ENCODE results near the gene LAMTOR1. TPM values are rescaled to one million over a fixed set of nuclear protein-coding genes. Genes with fewer than 3 reads are reported as not detected.

Gene LAMTOR1
- total RNA-seq, 3 donors from 2014 or later: 87.2 to 120 (median 112) TPM

- no peaks in the 10 kb centered on the region for H3K36me3 ChIP-seq
- TF ChIP-seq CTCF (IDR thresholded peaks at IDR 0.05): no peak
- no peak for TF ChIP-seq POLR2AphosphoS5 (IDR thresholded peaks at IDR 0.05)
- no peak for TF ChIP-seq POLR2A (IDR thresholded peaks at IDR 0.05)
- H3K27me3 ChIP-seq: no peaks in the 10 kb centered on the region
- no peaks in the 10 kb centered on the region for H3K4me1 ChIP-seq
- H3K27ac ChIP-seq: no peak overlapping the region
- H3K4me3 ChIP-seq: no peak overlapping the region
- H3K9me3 ChIP-seq: no peaks in the 10 kb centered on the region
- no peak for DNase-seq (ENCODE audit: low spot score in 2 of 2)
- intact Hi-C loops (cut with DNase I; ENCODE audit: low total_unique reads): no loop called here
Observed at GRCh38 chr11:72125956-72126355, 22.9 kb upstream of the LAMTOR1 start.

- TF ChIP-seq POLR2AphosphoS5 (IDR thresholded peaks at IDR 0.05) (no peak), POLR2A (IDR thresholded peaks at IDR 0.05) (no peak), CTCF (IDR thresholded peaks at IDR 0.05) (no peak)
- no peaks in the 10 kb centered on the region for H3K9me3 ChIP-seq
- intact Hi-C loops (cut with DNase I; ENCODE audit: low total_unique reads): no loop called here
- no peaks in the 10 kb centered on the region for H3K4me1 ChIP-seq
- no peaks in the 10 kb centered on the region for H3K27me3 ChIP-seq
- H3K27ac ChIP-seq: peak overlapping the region in 1 of 2 donors; percentile 12
- no peak for DNase-seq (ENCODE audit: low spot score in 2 of 2)
- no peak overlapping the region for H3K4me3 ChIP-seq
- no peaks in the 10 kb centered on the region for H3K36me3 ChIP-seq
Observed at GRCh38 chr11:72124046-72124445, 20.9 kb upstream of the LAMTOR1 start.

GRCh38 chr11:72123117-72123653, 20.1 kb upstream of the LAMTOR1 start:
- H3K9me3 ChIP-seq: no peaks in the 10 kb centered on the region
- TF ChIP-seq POLR2AphosphoS5 (IDR thresholded peaks at IDR 0.05) (no peak), CTCF (IDR thresholded peaks at IDR 0.05) (no peak), POLR2A (IDR thresholded peaks at IDR 0.05) (no peak)
- no peaks in the 10 kb centered on the region for H3K27me3 ChIP-seq
- no peak overlapping the region for H3K27ac ChIP-seq
- DNase-seq (ENCODE audit: low spot score in 2 of 2): no peak
- no peaks in the 10 kb centered on the region for H3K4me1 ChIP-seq
- H3K4me3 ChIP-seq: no peak overlapping the region
- H3K36me3 ChIP-seq: no peaks in the 10 kb centered on the region
- intact Hi-C loops (cut with DNase I; ENCODE audit: low total_unique reads): no loop called here

- no peak for DNase-seq (ENCODE audit: low spot score in 2 of 2)
- Histone ChIP-seq H3K4me3 (no peak overlapping the region), H3K9me3 (no peaks in the 10 kb centered on the region), H3K27me3 (no peaks in the 10 kb centered on the region), H3K27ac (no peak overlapping the region), H3K36me3 (no peaks in the 10 kb centered on the region), H3K4me1 (no peaks in the 10 kb centered on the region)
- TF ChIP-seq POLR2A (IDR thresholded peaks at IDR 0.05) (no peak), CTCF (IDR thresholded peaks at IDR 0.05) (no peak)
- intact Hi-C loops (cut with DNase I; ENCODE audit: low total_unique reads): no loop called here
Observed at GRCh38 chr11:72122607-72123006, 19.5 kb upstream of the LAMTOR1 start.

GRCh38 chr11:72120930-72121329, 17.8 kb upstream of the LAMTOR1 start:
- Histone ChIP-seq H3K36me3 (no peaks in the 10 kb centered on the region), H3K27ac (no peak overlapping the region), H3K9me3 (no peaks in the 10 kb centered on the region), H3K4me3 (no peak overlapping the region), H3K4me1 (no peaks in the 10 kb centered on the region), H3K27me3 (no peaks in the 10 kb centered on the region)
- intact Hi-C loops (cut with DNase I; ENCODE audit: low total_unique reads): no loop called here
- no peak for DNase-seq (ENCODE audit: low spot score in 2 of 2)
- TF ChIP-seq CTCF (IDR thresholded peaks at IDR 0.05): no peak
- no peak for TF ChIP-seq POLR2AphosphoS5 (IDR thresholded peaks at IDR 0.05)
- no peak for TF ChIP-seq POLR2A (IDR thresholded peaks at IDR 0.05)

Measured in breast epithelium (tissue), 4 donors.